H9 (cell line): ENCODE measurements around the gene FCHSD2. TPM values are rescaled to one million over a fixed set of nuclear protein-coding genes. Genes with fewer than 3 reads are reported as not detected.
A peak's percentile ranks its signal among the peaks of the same experiment; 100 is the strongest.

Experiments
- DNase-seq: peaks from one replicate; pipeline ENCODE4 v3.0.0-alpha.2; 2017
- H2AFZ ChIP-seq: one replicate; pipeline ENCODE4 v1.6.1; 2013; ENCODE audit warnings: mild to moderate bottlenecking, low read length, control low read depth, moderate library complexity
- H2AK5ac ChIP-seq: 2 replicates; pipeline ENCODE4 v1.6.1; 2013; ENCODE audit warnings: low read length, control low read depth, mixed read lengths; ENCODE audit not compliant: insufficient read length
- H2BK120ac ChIP-seq: one replicate; pipeline ENCODE4 v1.6.1; 2013; ENCODE audit warnings: low read depth, mild to moderate bottlenecking, low read length, control low read depth, inconsistent platforms; ENCODE audit not compliant: poor library complexity, severe bottlenecking
- H2BK12ac ChIP-seq: 2 replicates; pipeline ENCODE4 v1.6.1; 2013; ENCODE audit warnings: low read length, control low read depth, mixed read lengths, low read depth; ENCODE audit not compliant: insufficient read length
- H2BK15ac ChIP-seq: 2 replicates; pipeline ENCODE4 v1.6.1; 2013; ENCODE audit warnings: low read depth, low read length, control low read depth
- H2BK20ac ChIP-seq: one replicate; pipeline ENCODE4 v1.6.1; 2013; ENCODE audit warnings: low read depth, mild to moderate bottlenecking, low read length, control low read depth, inconsistent platforms; ENCODE audit not compliant: poor library complexity, severe bottlenecking
- H2BK5ac ChIP-seq: 2 replicates; pipeline ENCODE4 v1.6.1; 2013; ENCODE audit warnings: low read length, control low read depth, mixed read lengths; ENCODE audit not compliant: insufficient read length
- H3K14ac ChIP-seq: 2 replicates; pipeline ENCODE4 v1.6.1; 2013; ENCODE audit warnings: low read length, control low read depth; ENCODE audit not compliant: insufficient read depth
- H3K18ac ChIP-seq: 2 replicates; pipeline ENCODE4 v1.6.1; 2013; ENCODE audit warnings: low read depth, mild to moderate bottlenecking, mixed read lengths, low read length, control low read depth; ENCODE audit not compliant: insufficient read length
- H3K23ac ChIP-seq: 2 replicates; pipeline ENCODE4 v1.6.1; 2013; ENCODE audit warnings: low read length, control low read depth, mixed read lengths, low read depth; ENCODE audit not compliant: insufficient read length
- H3K23me2 ChIP-seq: 2 replicates; pipeline ENCODE4 v1.6.1; 2013; ENCODE audit warnings: low read depth, mild to moderate bottlenecking, mixed read lengths, low read length, control low read depth; ENCODE audit not compliant: insufficient read length, poor library complexity, severe bottlenecking
- H3K27ac ChIP-seq: 2 replicates; pipeline ENCODE4 v1.5.1; 2013; ENCODE audit warnings: low read length, control low read depth, mixed read lengths, low read depth; ENCODE audit not compliant: insufficient read length
- H3K27me3 ChIP-seq: 2 replicates; pipeline ENCODE4 v1.6.1; 2013; ENCODE audit warnings: low read length, control low read depth, inconsistent platforms; ENCODE audit not compliant: insufficient read depth
- H3K4ac ChIP-seq: 2 replicates; pipeline ENCODE4 v1.6.1; 2013; ENCODE audit warnings: low read depth, mild to moderate bottlenecking, control low read depth, inconsistent platforms, low read length, moderate library complexity
- H3K4me1 ChIP-seq: 2 replicates; pipeline ENCODE4 v1.6.1; 2013; ENCODE audit warnings: low read length, control low read depth, inconsistent platforms; ENCODE audit not compliant: insufficient read depth
- H3K4me2 ChIP-seq: 2 replicates; pipeline ENCODE4 v1.6.1; 2013; ENCODE audit warnings: low read length, control low read depth, mixed read lengths; ENCODE audit not compliant: insufficient read length, insufficient read depth
- H3K56ac ChIP-seq: 2 replicates; pipeline ENCODE4 v1.6.1; 2013; ENCODE audit warnings: low read depth, mild to moderate bottlenecking, mixed read lengths, low read length, control low read depth; ENCODE audit not compliant: insufficient read length
- H3K79me1 ChIP-seq: 2 replicates; pipeline ENCODE4 v1.6.1; 2013; ENCODE audit warnings: low read depth, mild to moderate bottlenecking, moderate library complexity, low read length, control low read depth, inconsistent platforms; ENCODE audit not compliant: insufficient read depth, poor library complexity, severe bottlenecking
- H3K79me2 ChIP-seq: 2 replicates; pipeline ENCODE4 v1.6.1; 2013; ENCODE audit warnings: low read length, control low read depth, inconsistent platforms; ENCODE audit not compliant: insufficient read depth
- H3K9ac ChIP-seq: 2 replicates; pipeline ENCODE4 v1.6.1; 2013; ENCODE audit warnings: low read length, control low read depth, mixed read lengths; ENCODE audit not compliant: insufficient read length; ENCODE audit errors: extremely low read depth
- H3K9me3 ChIP-seq: one replicate; pipeline ENCODE4 v1.6.1; 2013; ENCODE audit warnings: low read depth, low read length, inconsistent platforms; ENCODE audit not compliant: control insufficient read depth
- H3T11ph ChIP-seq: one replicate; pipeline ENCODE4 v1.6.1; 2013; ENCODE audit warnings: mild to moderate bottlenecking, low read length, control low read depth, inconsistent platforms
- H4K20me1 ChIP-seq: one replicate; pipeline ENCODE4 v1.6.1; 2013; ENCODE audit not compliant: control insufficient read depth, insufficient read length, insufficient read depth
- H4K5ac ChIP-seq: 2 replicates; pipeline ENCODE4 v1.6.1; 2013; ENCODE audit warnings: low read depth, mild to moderate bottlenecking, mixed read lengths, low read length, control low read depth; ENCODE audit not compliant: insufficient read length
- H4K8ac ChIP-seq: replicated peaks from 2 replicates; pipeline ENCODE4 v1.6.1; 2013; ENCODE audit warnings: low read length, control low read depth, mixed read lengths, low read depth; ENCODE audit not compliant: insufficient read length
- H4K91ac ChIP-seq: 2 replicates; pipeline ENCODE4 v1.6.1; 2013; ENCODE audit warnings: low read depth, mild to moderate bottlenecking, moderate library complexity, mixed read lengths, low read length, control low read depth; ENCODE audit not compliant: insufficient read length
- H3K27ac Mint-ChIP-seq, 3 experiments: 2 replicates in 2 of 3; 3 replicates in 1 of 3; pipeline ENCODE4 v1.8.0; 2020 to 2021; ENCODE audit warnings: mixed read lengths in 3 of 3, mild to moderate bottlenecking in 1 of 3, moderate library complexity in 1 of 3
- H3K27me3 Mint-ChIP-seq: 2 replicates; pipeline ENCODE4 v1.8.0; 2021; ENCODE audit warnings: low read depth, mild to moderate bottlenecking, moderate library complexity, mixed read lengths
- H3K36me3 Mint-ChIP-seq, 3 experiments: 2 replicates in 2 of 3; 3 replicates in 1 of 3; pipeline ENCODE4 v1.8.0; 2020 to 2021; ENCODE audit warnings: low read depth in 3 of 3, mixed read lengths in 3 of 3; ENCODE audit not compliant: insufficient read depth in 1 of 3
- H3K4me1 Mint-ChIP-seq, 2 experiments: 2 replicates each; pipeline ENCODE4 v1.8.0; 2020; ENCODE audit warnings: mixed read lengths in 2 of 2
- H3K4me3 Mint-ChIP-seq, 2 experiments: 2 replicates in 1 of 2; 3 replicates in 1 of 2; pipeline ENCODE4 v1.8.0; 2020 to 2021; ENCODE audit warnings: mild to moderate bottlenecking in 2 of 2, mixed read lengths in 2 of 2, moderate library complexity in 1 of 2
- H3K9me3 Mint-ChIP-seq, 2 experiments: 2 replicates in 1 of 2; 3 replicates in 1 of 2; pipeline ENCODE4 v1.8.0; 2020; ENCODE audit warnings: mild to moderate bottlenecking in 2 of 2, mixed read lengths in 2 of 2, moderate library complexity in 1 of 2
- WGBS: extraction: QIAGEN DNeasy Blood & Tissue Kit; methylation state at CpG from one replicate; pipeline ENCODE4 v1.1.7; 2013; ENCODE audit warnings: missing lambda C conversion rate, low lambda C conversion rate, mixed read lengths; ENCODE audit not compliant: insufficient read length; ENCODE audit errors: extremely low coverage; 5-methylcytosine and 5-hydroxymethylcytosine counted together
- total RNA-seq: library from RNA; stranded (reverse); gene quantifications from 2 replicates; pipeline ENCODE4 v1.2.1, GENCODE V29; 2021
- TF ChIP-seq, protein P1 (sequence below): fragments of 200-600 bp; sonication (generic); conservative IDR thresholded peaks from 3 replicates; pipeline ENCODE4 v1.8.0; 2021; ENCODE audit warnings: antibody characterized with exemption, mild to moderate bottlenecking

FCHSD2 gene
- total RNA-seq, 1 experiment from 2014 or later, result 17.8 TPM

DNA sequence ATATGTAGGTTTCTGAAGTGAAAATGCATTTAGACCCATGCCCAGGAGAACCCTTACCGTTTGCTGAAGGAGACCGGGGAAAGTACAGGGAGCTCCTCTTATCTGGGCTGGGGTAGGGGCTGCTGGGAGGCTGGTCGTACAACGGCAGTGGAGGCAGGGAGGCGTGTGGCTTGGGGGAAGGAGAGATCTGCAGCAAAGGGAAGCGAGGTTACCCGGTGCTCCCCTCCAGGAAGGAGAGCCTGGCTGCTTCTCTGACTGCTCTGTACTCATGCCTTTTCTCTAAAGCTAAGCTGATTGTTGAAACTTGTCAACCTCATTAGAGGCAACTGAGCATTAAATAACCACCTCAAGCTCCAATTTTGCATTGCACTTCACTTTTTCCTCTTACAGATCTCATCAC, 300.7 kb downstream of the FCHSD2 start:
- no peak overlapping the region for H3K4me3 Mint-ChIP-seq
- Histone ChIP-seq H2BK5ac (no peak overlapping the region), H3K4me1 (no peaks in the 10 kb centered on the region), H3K27me3 (no peaks in the 10 kb centered on the region), H3K27ac (no peak overlapping the region), H3K4me2 (no peak overlapping the region), H2BK12ac (no peak overlapping the region), H3K9me3 (no peaks in the 10 kb centered on the region), H3K14ac (no peak overlapping the region), H3K18ac (no peak overlapping the region), H2BK20ac (no peak overlapping the region), H3K79me1 (no peaks in the 10 kb centered on the region), H2BK120ac (no peak overlapping the region), H4K20me1 (no peaks in the 10 kb centered on the region), H4K8ac (no peak overlapping the region), H2AFZ (no peak overlapping the region), H3K9ac (no peak overlapping the region), H3K79me2 (no peaks in the 10 kb centered on the region), H4K5ac (no peak overlapping the region), H3T11ph (no peak overlapping the region), H3K56ac (no peak overlapping the region), H3K23me2 (no peaks in the 10 kb centered on the region), H4K91ac (no peak overlapping the region), H2AK5ac (no peak overlapping the region), H2BK15ac (no peak overlapping the region), H3K23ac (no peak overlapping the region), H3K4ac (no peak overlapping the region)
- peak overlapping the region; percentile 22 to 82 (median 41); a peak in 2 of 7 replicates for H3K27ac Mint-ChIP-seq
- no peaks in the 10 kb centered on the region for H3K27me3 Mint-ChIP-seq
- H3K36me3 Mint-ChIP-seq, result peaks cover 0 to 5% (median 0%) of the 10 kb centered on the region in 3 experiments; a peak in 1 of 7 replicates
- no CpG with 5 or more reads among the region's 7 CpGs for whole genome bisulfite sequencing
- TF ChIP-seq, protein P1, sequence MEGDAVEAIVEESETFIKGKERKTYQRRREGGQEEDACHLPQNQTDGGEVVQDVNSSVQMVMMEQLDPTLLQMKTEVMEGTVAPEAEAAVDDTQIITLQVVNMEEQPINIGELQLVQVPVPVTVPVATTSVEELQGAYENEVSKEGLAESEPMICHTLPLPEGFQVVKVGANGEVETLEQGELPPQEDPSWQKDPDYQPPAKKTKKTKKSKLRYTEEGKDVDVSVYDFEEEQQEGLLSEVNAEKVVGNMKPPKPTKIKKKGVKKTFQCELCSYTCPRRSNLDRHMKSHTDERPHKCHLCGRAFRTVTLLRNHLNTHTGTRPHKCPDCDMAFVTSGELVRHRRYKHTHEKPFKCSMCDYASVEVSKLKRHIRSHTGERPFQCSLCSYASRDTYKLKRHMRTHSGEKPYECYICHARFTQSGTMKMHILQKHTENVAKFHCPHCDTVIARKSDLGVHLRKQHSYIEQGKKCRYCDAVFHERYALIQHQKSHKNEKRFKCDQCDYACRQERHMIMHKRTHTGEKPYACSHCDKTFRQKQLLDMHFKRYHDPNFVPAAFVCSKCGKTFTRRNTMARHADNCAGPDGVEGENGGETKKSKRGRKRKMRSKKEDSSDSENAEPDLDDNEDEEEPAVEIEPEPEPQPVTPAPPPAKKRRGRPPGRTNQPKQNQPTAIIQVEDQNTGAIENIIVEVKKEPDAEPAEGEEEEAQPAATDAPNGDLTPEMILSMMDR, result no peak
- DNase-seq, result no peak
- no peaks in the 10 kb centered on the region for H3K4me1 Mint-ChIP-seq
- no peaks in the 10 kb centered on the region for H3K9me3 Mint-ChIP-seq
